K562 (cell line): Measurements from ENCODE around the gene C10orf53. TPM values are rescaled to one million over a fixed set of nuclear protein-coding genes. Genes with fewer than 3 reads are reported as not detected.

Source experiments
- ATAC-seq: fragments of 200-7000 bp; cut with Tn5 transposase; 3 replicates; pipeline ENCODE4 v1.9.1; 2020; ENCODE audit warnings: moderate library complexity
- BruUV-seq: library from RNA; stranded (reverse); fragments of 400-500 nt; replicated peaks from 2 replicates; lab custom pipeline; 2021; lab: Mats Ljungman, UMichigan
- CTCF ChIA-PET: fragments of 300-600 bp; formaldehyde crosslinking; extraction: SDS; loops from one replicate; lab custom pipeline; 2021; ENCODE audit warnings: low intra/inter-chr PET ratio; lab: Yijun Ruan, JAX
- POLR2A ChIA-PET: fragments of 300-600, 350-650 bp; sonication (Branson Sonifier 250); formaldehyde crosslinking; extraction: SDS; loops from one replicate; lab custom pipeline; 2021; ENCODE audit warnings: antibody characterized with exemption, inconsistent platforms; lab: Yijun Ruan, JAX
- DNase-seq, 4 experiments: peaks; one replicate each; pipeline versions ENCODE4 v3.0.0 to v3.0.0-alpha.2; 2011 to 2018; ENCODE audit warnings: low spot score in 3 of 4, mixed read lengths in 3 of 4; ENCODE audit errors: extremely low read depth in 1 of 4
- FAIRE-seq: peaks from 2 replicates; lab custom pipeline; 2011; peaks lifted over from hg19 to GRCh38; lab: Jason Lieb, UNC
- H2AFZ ChIP-seq: 2 replicates; pipeline ENCODE4 v1.6.0; 2011; ENCODE audit warnings: low read depth, low read length, control low read depth, inconsistent platforms
- H3K27ac ChIP-seq: fragments of 200-600 bp; 3 replicates; pipeline ENCODE4 v1.8.0; 2011; ENCODE audit warnings: low read depth, mild to moderate bottlenecking, control low read depth, inconsistent platforms, low read length, moderate library complexity, mixed read lengths; ENCODE audit errors: extremely low read depth
- H3K27me3 ChIP-seq, 2 experiments: fragments of 300-600 bp in 1 of 2; 2 replicates in 1 of 2; 3 replicates in 1 of 2; pipeline versions ENCODE4 v1.6.0 to v1.8.0; 2011; ENCODE audit warnings: inconsistent platforms in 2 of 2, low read length in 2 of 2, mild to moderate bottlenecking in 1 of 2, mixed read lengths in 1 of 2, moderate library complexity in 1 of 2; ENCODE audit not compliant: control insufficient read depth in 2 of 2, insufficient read depth in 2 of 2
- H3K36me3 ChIP-seq: fragments of 300-600 bp; 3 replicates; pipeline ENCODE4 v1.8.0; 2011; ENCODE audit warnings: mild to moderate bottlenecking, low read length, inconsistent platforms; ENCODE audit not compliant: control insufficient read depth, insufficient read depth
- H3K4me1 ChIP-seq, 2 experiments: fragments of 200-600 bp in 1 of 2; replicated peaks in 1 of 2; 2 replicates in 1 of 2; 3 replicates in 1 of 2; pipeline versions ENCODE4 v1.5.1 to v1.8.0; 2011; ENCODE audit warnings: inconsistent platforms in 2 of 2, low read length in 2 of 2, mild to moderate bottlenecking in 1 of 2, mixed read lengths in 1 of 2, moderate library complexity in 1 of 2; ENCODE audit not compliant: control insufficient read depth in 2 of 2, insufficient read depth in 2 of 2
- H3K4me2 ChIP-seq: 2 replicates; pipeline ENCODE4 v1.6.1; 2011; ENCODE audit warnings: low read length, control low read depth, inconsistent platforms, mixed read lengths; ENCODE audit not compliant: insufficient read depth
- H3K4me3 ChIP-seq: fragments of 200-600 bp; sonication (generic), shearing (Covaris generic); 2 replicates; pipeline ENCODE4 v1.5.1; 2016; ENCODE audit warnings: control low read depth, inconsistent platforms
- H3K79me2 ChIP-seq: fragments of 200-600 bp; 3 replicates; pipeline ENCODE4 v1.8.0; 2011; ENCODE audit warnings: low read length, inconsistent platforms; ENCODE audit not compliant: control insufficient read depth, insufficient read depth
- H3K9ac ChIP-seq, 2 experiments: 2 replicates each; pipeline versions ENCODE4 v1.6.0 to v1.6.1; 2011; ENCODE audit warnings: low read depth in 2 of 2, low read length in 2 of 2, control low read depth in 1 of 2, inconsistent platforms in 1 of 2, mild to moderate bottlenecking in 1 of 2, mixed read lengths in 1 of 2; ENCODE audit not compliant: insufficient read depth in 1 of 2
- H3K9me1 ChIP-seq: one replicate; pipeline ENCODE4 v1.6.0; 2011; ENCODE audit warnings: inconsistent platforms, mild to moderate bottlenecking, low read length, moderate library complexity; ENCODE audit not compliant: control insufficient read depth, insufficient read depth
- H3K9me3 ChIP-seq: replicated peaks from 2 replicates; pipeline ENCODE4 v1.5.1; 2011; ENCODE audit warnings: low read depth, low read length, inconsistent platforms; ENCODE audit not compliant: control insufficient read depth, insufficient read depth
- H4K20me1 ChIP-seq: replicated peaks from 2 replicates; pipeline ENCODE4 v1.6.1; 2011; ENCODE audit warnings: low read length, inconsistent platforms, mixed read lengths; ENCODE audit not compliant: control insufficient read depth, insufficient read depth
- BCOR ChIP-seq: fragments of 450-650 bp; IDR thresholded peaks from 2 replicates; pipeline ENCODE4 v1.6.1; 2016
- BRD9 ChIP-seq: fragments of 450-650 bp; IDR thresholded peaks from 2 replicates; pipeline ENCODE4 v1.6.1; 2018; ENCODE audit warnings: low read depth; ENCODE audit not compliant: partially characterized antibody
- CBX3 ChIP-seq, 2 experiments: IDR thresholded peaks; 1 replicate in 1 of 2; 2 replicates in 1 of 2; pipeline ENCODE4 v1.6.1; 2012; ENCODE audit warnings: inconsistent platforms in 2 of 2, low read length in 2 of 2, borderline replicate concordance in 1 of 2, control low read depth in 1 of 2
- DEAF1 ChIP-seq: fragments of 450-650 bp; formaldehyde crosslinking; IDR thresholded peaks from 2 replicates; pipeline ENCODE4 v1.4.0; 2020; ENCODE audit warnings: mild to moderate bottlenecking, moderate library complexity
- EGR1 ChIP-seq: fragments of 450-650 bp; conservative IDR thresholded peaks from 2 replicates; pipeline ENCODE4 v1.6.1; 2017; ENCODE audit warnings: mild to moderate bottlenecking
- ETS2 ChIP-seq: IDR thresholded peaks from 2 replicates; pipeline ENCODE4 v1.6.1; 2016; ENCODE audit warnings: borderline replicate concordance, missing genetic modification characterization, mild to moderate bottlenecking, moderate library complexity, missing compliant biosample characterization; ENCODE audit not compliant: poor library complexity, severe bottlenecking
- L3MBTL2 ChIP-seq: fragments of 450-650 bp; IDR thresholded peaks from 2 replicates; pipeline ENCODE4 v1.6.1; 2016; ENCODE audit warnings: mild to moderate bottlenecking, moderate library complexity
- MEIS2 ChIP-seq: fragments of 450-650 bp; IDR thresholded peaks from 2 replicates; pipeline ENCODE4 v1.6.1; 2014; ENCODE audit warnings: mild to moderate bottlenecking; ENCODE audit not compliant: partially characterized antibody
- NFATC3 ChIP-seq: fragments of 450-650 bp; IDR thresholded peaks from 2 replicates; pipeline ENCODE4 v1.6.1; 2017; ENCODE audit warnings: mild to moderate bottlenecking
- PKNOX1 ChIP-seq: fragments of 450-650 bp; IDR thresholded peaks from 2 replicates; pipeline ENCODE4 v1.6.1; 2016
- RHOXF2B ChIP-seq: fragments of 250-450 bp; sonication (Bioruptor Pico); conservative IDR thresholded peaks from 2 replicates; pipeline ENCODE4 v1.5.1; 2021
- ZC3H8 ChIP-seq: fragments of 450-650 bp; IDR thresholded peaks from 2 replicates; pipeline ENCODE4 v1.6.1; 2017
- ZNF274 ChIP-seq: IDR thresholded peaks from 2 replicates; pipeline ENCODE4 v1.6.1; 2011; ENCODE audit warnings: low read depth, mild to moderate bottlenecking, low read length, moderate library complexity, borderline replicate concordance
- ZNF324 ChIP-seq: fragments of 250-450 bp; sonication (Bioruptor Pico); IDR thresholded peaks from 2 replicates; pipeline ENCODE4 v1.4.0; 2020; ENCODE audit warnings: mild to moderate bottlenecking
- ZNF512 ChIP-seq: IDR thresholded peaks from 2 replicates; pipeline ENCODE4 v1.6.1; 2016; ENCODE audit warnings: missing genetic modification characterization, missing compliant biosample characterization
- WGBS: fragments of 100-300 bp; shearing (Covaris generic); methylation state at CpG from one replicate; pipeline ENCODE4 v1.1.6; 2016; ENCODE audit warnings: low coverage, mixed read lengths; ENCODE audit not compliant: insufficient coverage; ENCODE audit errors: missing lambda C conversion rate; 5-methylcytosine and 5-hydroxymethylcytosine counted together
- in situ Hi-C: fragments of 300-500 bp; cut with MboI; formaldehyde crosslinking; loops from 4 replicates; pipeline ENCODE4 v1.15.0; 2018; ENCODE audit warnings: inconsistent platforms, mixed read lengths
- intact Hi-C: fragments of 100-400 bp; cut with micrococcal nuclease; formaldehyde crosslinking; loops from 2 replicates; pipeline ENCODE4 v1.14.2; 2022
- polyA plus RNA-seq, 8 experiments: library from polyadenylated mRNA; depleted of rRNA in 4 of 8; stranded (reverse) in 5 of 8; unstranded in 3 of 8; fragments of >200 nt; fragmentation: Nextera tagmentation in 2 of 8; fragmentation: Illumina TruSeq in 1 of 8; extraction: Ambion mirVana in 2 of 8; extraction: Trizol in 1 of 8; gene quantifications; 2 replicates each; pipeline versions ENCODE4 v1.2.1 to v1.2.3, GENCODE V29; 2011 to 2014; ENCODE audit warnings: inconsistent platforms in 1 of 8, missing spikeins in 1 of 8
- total RNA-seq, 7 experiments: library from RNA; depleted of rRNA in 6 of 7; stranded (reverse); fragments of >200 nt in 6 of 7; fragmentation: Illumina TruSeq in 2 of 7; extraction: Trizol in 2 of 7; gene quantifications; 2 replicates each; pipeline versions ENCODE4 v1.2.1 to v1.2.3, GENCODE V29; 2011 to 2021; ENCODE audit warnings: low replicate concordance in 1 of 7

The C10orf53 gene
- total and polyA plus RNA-seq, 9 of the 15 experiments (the other 6 are each of a cell fraction or from before 2014, with no cell fraction given): not detected

GRCh38 chr10:49678827-49679479 is 498 bp upstream of the C10orf53 start:
- Histone ChIP-seq H3K4me3 (peak overlapping the region; percentile 24), H3K36me3 (no peaks in the 10 kb centered on the region), H3K9ac (no peak overlapping the region), H4K20me1 (no peaks in the 10 kb centered on the region), H3K9me1 (no peaks in the 10 kb centered on the region), H3K9me3 (no peaks in the 10 kb centered on the region), H3K27ac (no peak overlapping the region), H3K4me1 (peaks cover 4 to 12% of the 10 kb centered on the region in 2 experiments; a peak in 4 of 5 replicates), H2AFZ (peak overlapping the region; percentile 89), H3K79me2 (no peaks in the 10 kb centered on the region), H3K27me3 (peaks cover 0 to 5% of the 10 kb centered on the region in 2 experiments; a peak in 1 of 5 replicates), H3K4me2 (peak overlapping the region; percentile 79)
- ChIA-PET POLR2A (no interaction called here), CTCF (no interaction called here)
- ATAC-seq: peak; percentile 10; the same call in 2 of the 3 replicates
- no peak for FAIRE-seq
- WGBS: 5% methylated on average over 19 of the region's 19 CpGs
- BruUV-seq: no TSS peak
- intact Hi-C loops (no loop called here), in situ Hi-C loops (no loop called here)
- DNase-seq: peak in 2 of 4 experiments; percentile 9 to 29
- peak; percentile 72 for TF ChIP-seq PKNOX1
- TF ChIP-seq ZNF324 (CRISPR knock-in tag): no peak
- TF ChIP-seq ZNF512: peak; percentile 56
- TF ChIP-seq MEIS2: peak; percentile 49
- no peak for TF ChIP-seq RHOXF2B
- no peak for TF ChIP-seq ZC3H8
- TF ChIP-seq L3MBTL2: peak; percentile 91
- TF ChIP-seq DEAF1 (CRISPR knock-in tag): no peak
- TF ChIP-seq BCOR: no peak
- no peak for TF ChIP-seq ETS2 (tag)
- TF ChIP-seq ZNF274: no peak
- no peak for TF ChIP-seq BRD9
- TF ChIP-seq NFATC3: no peak
- 0 out of 3 replicates have a peak, but pooled peaks of 1 of the 2 experiments have one; percentile 24 for TF ChIP-seq CBX3 (IDR thresholded peaks at IDR 0.05; ENCODE audit: borderline replicate concordance in 1 of 2, low read length in 2 of 2)
- no peak for TF ChIP-seq EGR1
